ENCODE measurements around the gene TMSB10. TPM values are rescaled to one million over a fixed set of nuclear protein-coding genes. Genes with fewer than 3 reads are reported as not detected.
A peak's percentile ranks its signal among the peaks of the same experiment; 100 is the strongest.

Gene TMSB10
- total RNA-seq (2022) (1,316 and 1,437 TPM in 2 replicates), Bru-seq, nascent RNA (percentile 100 among the genes with signal in this experiment), BruChase-seq, experiment 1, labeled RNA remaining after a 6-hour chase (percentile 100 among the genes with signal in this experiment), BruChase-seq, experiment 2, labeled RNA remaining after a 2-hour chase (percentile 100 among the genes with signal in this experiment)
- long read RNA-seq, transcript TMSB10-201 (3 exons, 496 nt): major isoform, 2,888 of 5,137 reads
- long read RNA-seq, partial matches to known transcripts: 2,171 of 5,137 reads
- long read RNA-seq, other reads (novel, unspliced or antisense): 78 of 5,137 reads

DNA sequence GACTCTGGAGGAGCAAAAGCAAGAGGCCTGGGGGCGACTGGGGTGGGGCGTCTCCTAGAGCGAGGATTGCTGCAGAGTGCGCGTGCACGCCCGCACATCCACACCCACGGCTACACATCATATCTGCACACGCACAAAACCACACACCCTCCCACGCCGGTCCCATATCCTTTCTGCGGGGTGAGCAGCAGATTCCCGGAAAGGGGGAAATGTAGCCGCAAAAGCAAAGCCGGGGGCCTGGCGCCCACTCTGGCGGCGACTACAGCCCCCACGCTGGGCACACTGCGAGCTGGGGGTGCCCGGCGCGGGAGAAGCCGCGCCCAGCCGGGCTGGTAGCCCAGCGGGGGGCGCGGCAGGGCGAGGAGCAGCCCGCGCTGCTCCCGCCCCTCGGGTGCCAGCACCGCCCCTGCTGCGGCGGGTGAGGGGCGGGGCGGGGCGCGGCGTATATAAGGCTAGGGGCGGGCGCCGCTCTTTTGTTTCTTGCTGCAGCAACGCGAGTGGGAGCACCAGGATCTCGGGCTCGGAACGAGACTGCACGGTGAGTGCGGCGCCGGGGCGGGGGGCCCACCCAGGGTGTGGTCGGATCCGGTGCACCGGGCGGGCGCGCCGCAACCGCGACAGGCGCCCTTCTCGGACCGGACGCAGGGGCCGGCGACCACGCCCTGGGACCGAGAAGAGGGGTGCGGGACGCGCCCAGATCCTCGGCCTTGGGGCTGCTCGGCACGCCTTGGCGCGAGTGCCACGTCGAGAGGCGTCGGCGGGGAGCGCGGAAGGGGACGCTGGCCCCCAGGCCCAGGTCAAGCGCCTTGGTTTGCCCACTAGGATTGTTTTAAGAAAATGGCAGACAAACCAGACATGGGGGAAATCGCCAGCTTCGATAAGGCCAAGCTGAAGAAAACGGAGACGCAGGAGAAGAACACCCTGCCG lies at the start of gene TMSB10:
TSS of gene TMSB10 (plus strand) at position 476 of the 927 bp plus-strand sequence.
- Mint-ChIP-seq H3K9me3 (ENCODE audit: low read depth, unreplicated experiment) (peaks cover 8% of the 10 kb centered on the region), H3K36me3 (ENCODE audit: insufficient read depth, unreplicated experiment) (peaks cover 55% of the 10 kb centered on the region), H3K27ac (ENCODE audit: unreplicated experiment) (peak within 1 kb of the TSS; percentile 98), H3K4me1 (ENCODE audit: low read depth, unreplicated experiment) (peaks cover 31% of the 10 kb centered on the region), H3K4me3 (ENCODE audit: low read depth, unreplicated experiment) (peak within 1 kb of the TSS; percentile 86), H3K27me3 (ENCODE audit: unreplicated experiment) (no peaks in the 10 kb centered on the region)
- TF ChIP-seq, protein P1, sequence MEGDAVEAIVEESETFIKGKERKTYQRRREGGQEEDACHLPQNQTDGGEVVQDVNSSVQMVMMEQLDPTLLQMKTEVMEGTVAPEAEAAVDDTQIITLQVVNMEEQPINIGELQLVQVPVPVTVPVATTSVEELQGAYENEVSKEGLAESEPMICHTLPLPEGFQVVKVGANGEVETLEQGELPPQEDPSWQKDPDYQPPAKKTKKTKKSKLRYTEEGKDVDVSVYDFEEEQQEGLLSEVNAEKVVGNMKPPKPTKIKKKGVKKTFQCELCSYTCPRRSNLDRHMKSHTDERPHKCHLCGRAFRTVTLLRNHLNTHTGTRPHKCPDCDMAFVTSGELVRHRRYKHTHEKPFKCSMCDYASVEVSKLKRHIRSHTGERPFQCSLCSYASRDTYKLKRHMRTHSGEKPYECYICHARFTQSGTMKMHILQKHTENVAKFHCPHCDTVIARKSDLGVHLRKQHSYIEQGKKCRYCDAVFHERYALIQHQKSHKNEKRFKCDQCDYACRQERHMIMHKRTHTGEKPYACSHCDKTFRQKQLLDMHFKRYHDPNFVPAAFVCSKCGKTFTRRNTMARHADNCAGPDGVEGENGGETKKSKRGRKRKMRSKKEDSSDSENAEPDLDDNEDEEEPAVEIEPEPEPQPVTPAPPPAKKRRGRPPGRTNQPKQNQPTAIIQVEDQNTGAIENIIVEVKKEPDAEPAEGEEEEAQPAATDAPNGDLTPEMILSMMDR (IDR thresholded peaks at IDR 0.05; ENCODE audit: unreplicated experiment): no peak
- intact Hi-C loops (cut with micrococcal nuclease; ENCODE audit: unreplicated experiment): no loop called here
- peak; percentile 92 for DNase-seq
- BruUV-seq (replicated peaks): no TSS peak
- CTCF ChIA-PET: interaction anchor here (1.2 to 4.1 kb wide), 2 partner anchors 21 to 114 kb away, joined by 3 to 24 read pairs; no protein-coding TSS in a partner anchor

DNA sequence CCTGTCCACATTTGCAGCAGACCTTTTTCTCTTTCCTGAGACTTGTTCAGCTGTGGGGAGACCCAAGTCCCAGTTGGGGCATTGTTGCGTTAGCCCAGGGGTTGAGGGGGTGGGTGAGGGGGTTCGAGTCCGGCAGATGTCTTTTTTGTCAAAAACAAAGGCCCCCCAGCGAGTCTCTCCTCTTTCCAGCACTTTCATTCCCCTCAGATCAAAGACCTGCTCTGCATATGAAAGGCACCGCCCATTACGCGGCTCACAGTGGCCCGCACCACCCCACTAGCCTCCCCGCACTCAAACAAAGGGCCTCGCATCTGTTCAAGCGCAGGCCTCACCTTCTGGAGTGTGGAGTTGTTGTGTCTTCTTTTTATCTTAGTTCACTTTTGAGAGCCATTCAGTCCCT lies 49.7 kb upstream of the TMSB10 start:
- BruUV-seq (replicated peaks): no TSS peak
- intact Hi-C loops (cut with micrococcal nuclease; ENCODE audit: unreplicated experiment): no loop called here
- H3K36me3 Mint-ChIP-seq (ENCODE audit: insufficient read depth, unreplicated experiment): no peaks in the 10 kb centered on the region
- no peak for DNase-seq
- TF ChIP-seq, protein P1 (IDR thresholded peaks at IDR 0.05; ENCODE audit: unreplicated experiment): no peak
- H3K4me1 Mint-ChIP-seq (ENCODE audit: low read depth, unreplicated experiment): no peaks in the 10 kb centered on the region
- H3K9me3 Mint-ChIP-seq (ENCODE audit: low read depth, unreplicated experiment): peaks cover 5% of the 10 kb centered on the region
- H3K4me3 Mint-ChIP-seq (ENCODE audit: low read depth, unreplicated experiment): no peak overlapping the region
- no peak overlapping the region for H3K27ac Mint-ChIP-seq (ENCODE audit: unreplicated experiment)
- CTCF ChIA-PET: interaction anchor here (0.5 kb wide), 1 partner anchor 24 kb away, joined by 8 read pairs; no protein-coding TSS in a partner anchor
- H3K27me3 Mint-ChIP-seq (ENCODE audit: unreplicated experiment): peaks cover 86% of the 10 kb centered on the region

DNA sequence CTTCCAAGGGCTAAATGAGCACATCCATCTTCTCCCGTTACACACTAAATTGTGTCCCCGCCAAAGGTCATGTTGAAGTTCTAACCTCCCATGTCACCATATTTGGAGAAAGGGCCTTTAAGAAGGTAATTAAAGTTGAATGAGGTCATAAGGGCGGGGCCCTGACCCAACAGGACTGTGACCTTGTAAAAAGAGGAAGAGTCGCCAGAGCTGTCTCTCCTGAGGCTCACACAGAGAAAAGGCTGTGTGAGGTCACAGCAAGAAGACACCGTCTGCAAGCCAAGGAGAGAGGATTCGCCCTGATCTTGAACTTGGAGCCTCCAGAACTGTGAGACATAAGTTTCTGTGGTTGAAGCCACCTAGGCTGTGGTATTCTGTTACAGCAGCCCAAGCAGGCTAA lies 48.7 kb upstream of the TMSB10 start:
- H3K4me3 Mint-ChIP-seq (ENCODE audit: low read depth, unreplicated experiment): no peak overlapping the region
- TF ChIP-seq, protein P1 (IDR thresholded peaks at IDR 0.05; ENCODE audit: unreplicated experiment): no peak
- no peaks in the 10 kb centered on the region for H3K36me3 Mint-ChIP-seq (ENCODE audit: insufficient read depth, unreplicated experiment)
- DNase-seq: no peak
- BruUV-seq (replicated peaks): no TSS peak
- H3K27ac Mint-ChIP-seq (ENCODE audit: unreplicated experiment): no peak overlapping the region
- H3K9me3 Mint-ChIP-seq (ENCODE audit: low read depth, unreplicated experiment): peaks cover 5% of the 10 kb centered on the region
- peaks cover 86% of the 10 kb centered on the region for H3K27me3 Mint-ChIP-seq (ENCODE audit: unreplicated experiment)
- CTCF ChIA-PET: no interaction called here
- intact Hi-C loops (cut with micrococcal nuclease; ENCODE audit: unreplicated experiment): no loop called here
- H3K4me1 Mint-ChIP-seq (ENCODE audit: low read depth, unreplicated experiment): no peaks in the 10 kb centered on the region

DNA sequence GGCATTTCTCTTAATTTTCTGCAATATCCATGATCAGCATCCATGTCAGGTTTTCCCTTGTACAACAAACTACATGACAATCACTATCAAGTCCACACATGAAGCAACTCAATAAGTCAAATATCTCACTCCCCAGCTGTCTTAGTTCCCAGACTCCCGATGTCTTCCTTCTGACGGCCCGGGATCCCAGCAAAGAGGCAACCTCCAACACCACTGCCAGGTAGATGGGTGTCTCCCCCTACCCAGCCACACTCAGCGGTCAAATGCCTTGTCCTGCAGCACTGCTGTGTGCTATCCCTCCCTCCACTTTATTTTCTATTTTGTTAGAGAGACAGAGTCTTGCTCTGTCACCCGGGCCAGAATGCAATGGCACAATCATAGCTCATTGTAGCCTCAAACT lies 47.9 kb upstream of the TMSB10 start:
- intact Hi-C loops (cut with micrococcal nuclease; ENCODE audit: unreplicated experiment): no loop called here
- H3K4me3 Mint-ChIP-seq (ENCODE audit: low read depth, unreplicated experiment): no peak overlapping the region
- H3K27me3 Mint-ChIP-seq (ENCODE audit: unreplicated experiment): peaks cover 78% of the 10 kb centered on the region
- no peaks in the 10 kb centered on the region for H3K4me1 Mint-ChIP-seq (ENCODE audit: low read depth, unreplicated experiment)
- TF ChIP-seq, protein P1 (IDR thresholded peaks at IDR 0.05; ENCODE audit: unreplicated experiment): no peak
- DNase-seq: no peak
- H3K9me3 Mint-ChIP-seq (ENCODE audit: low read depth, unreplicated experiment): peaks cover 5% of the 10 kb centered on the region
- BruUV-seq (replicated peaks): no TSS peak
- H3K36me3 Mint-ChIP-seq (ENCODE audit: insufficient read depth, unreplicated experiment): no peaks in the 10 kb centered on the region
- CTCF ChIA-PET: interaction anchor here (1.1 kb wide), 1 partner anchor 331 kb away, joined by 4 read pairs; no protein-coding TSS in a partner anchor
- H3K27ac Mint-ChIP-seq (ENCODE audit: unreplicated experiment): no peak overlapping the region
